Lower leg skin (tissue), 4 donors: ENCODE results near the gene SPINT4. TPM values are rescaled to one million over a fixed set of nuclear protein-coding genes. Genes with fewer than 3 reads are reported as not detected.
"Not testable (repeated sequence)": the region's sequence is repeated elsewhere in the genome, so short reads cannot be mapped to it uniquely, and the experiment has no call there.

ENCODE experiments used
- DNase-seq, 2 donors: peaks; one replicate each; pipeline ENCODE4 v3.0.0-alpha.2; 2019; ENCODE audit warnings: low spot score in 2 of 2
- H3K4me3 ChIP-seq: fragments of 200-600 bp; sonication (generic); 2 replicates; pipeline ENCODE4 v1.5.1; 2017; ENCODE audit warnings: mild to moderate bottlenecking, low read depth; ENCODE audit not compliant: poor library complexity, severe bottlenecking
- CTCF ChIP-seq, 3 donors: fragments of 450-650 bp; IDR thresholded peaks; one replicate each; pipeline ENCODE4 v1.5.1; 2016; ENCODE audit warnings: antibody characterized with exemption in 3 of 3, mild to moderate bottlenecking in 3 of 3, moderate library complexity in 2 of 3
- POLR2A ChIP-seq, 2 donors: fragments of 450-650 bp; IDR thresholded peaks; one replicate each; pipeline ENCODE4 v1.6.1; 2016 to 2017; ENCODE audit warnings: antibody characterized with exemption in 2 of 2, mild to moderate bottlenecking in 1 of 2, moderate library complexity in 1 of 2
- WGBS, 2 donors: methylation state at CpG; one replicate each; pipeline ENCODE4 v1.1.5; 2018; 5-methylcytosine and 5-hydroxymethylcytosine counted together
- intact Hi-C: fragments of 100-400 bp; cut with DNase I; formaldehyde crosslinking; loops from one replicate; pipeline ENCODE4 v1.15.0; 2023; ENCODE audit warnings: low total_unique reads
- total RNA-seq, 4 donors: library from RNA; depleted of rRNA; stranded (reverse); fragments of >200 nt; gene quantifications; one replicate each; pipeline ENCODE4 v1.1.0, GENCODE V29; 2016

Gene SPINT4
- total RNA-seq, 4 donors from 2014 or later = not detected

- no peak overlapping the region for H3K4me3 ChIP-seq
- WGBS, 2 donors = 66 to 79% methylated on average over 4 of the region's 4 CpGs
- intact Hi-C loops = no loop called here
- DNase-seq = no peak
- no peak for TF ChIP-seq POLR2A (IDR thresholded peaks at IDR 0.05)
- no peak for TF ChIP-seq CTCF (IDR thresholded peaks at IDR 0.05)
Measured at GRCh38 chr20:45701104-45701503, 21.0 kb upstream of the SPINT4 start.

DNA sequence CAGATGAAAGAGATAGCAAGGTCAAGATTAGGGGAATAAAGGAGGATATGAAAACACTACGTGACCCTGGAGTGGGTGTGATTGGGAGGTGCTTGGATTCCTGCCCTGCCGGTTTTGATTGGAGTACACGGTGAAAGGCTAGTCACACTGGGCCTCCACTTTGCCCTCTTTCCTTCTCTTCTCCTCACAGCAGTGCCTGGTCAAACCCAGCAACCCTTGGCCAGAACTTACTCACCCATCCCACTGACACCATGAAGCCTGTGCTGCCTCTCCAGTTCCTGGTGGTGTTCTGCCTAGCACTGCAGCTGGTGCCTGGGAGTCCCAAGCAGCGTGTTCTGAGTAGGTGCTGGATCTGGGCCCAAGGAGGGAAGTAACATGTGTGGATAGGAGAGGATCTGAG is 20.3 kb upstream of the SPINT4 start, which contains the start of gene WFDC13:
Gene WFDC13, plus strand, starts transcription at position 166 of the 400 bp plus-strand sequence. Its CDS starts 86 bp downstream, at position 252.
- WGBS, 2 donors = 72 to 74% methylated on average over 4 of the region's 4 CpGs
- TF ChIP-seq CTCF (IDR thresholded peaks at IDR 0.05) (no peak), POLR2A (IDR thresholded peaks at IDR 0.05) (no peak)
- H3K4me3 ChIP-seq = no peak within 1 kb of the TSS
- DNase-seq = no peak
- intact Hi-C loops = no loop called here

- 83 to 87% methylated on average over 1 of the region's 1 CpG for WGBS, 2 donors
- H3K4me3 ChIP-seq = no peak within 1 kb of the TSS
- DNase-seq = no peak
- intact Hi-C loops = no loop called here
- TF ChIP-seq POLR2A (IDR thresholded peaks at IDR 0.05) (no peak), CTCF (IDR thresholded peaks at IDR 0.05) (no peak)
Measured at GRCh38 chr20:45704969-45705637, 17.0 kb upstream of the SPINT4 start, which contains the start of gene WFDC10B. TSS of gene WFDC10B (minus strand) at chr20:45705019. CDS start at chr20:45685992, 19,027 bp downstream.

GRCh38 chr20:45716141-45716688 is 5.9 kb upstream of the SPINT4 start:
- intact Hi-C loops, DNase-seq, H3K4me3 ChIP-seq: not testable (repeated sequence)

- intact Hi-C loops = no loop called here
- H3K4me3 ChIP-seq = no peak overlapping the region
- no peak for DNase-seq
- TF ChIP-seq CTCF (IDR thresholded peaks at IDR 0.05) (no peak), POLR2A (IDR thresholded peaks at IDR 0.05) (no peak)
Measured at GRCh38 chr20:45725134-45725533, 3.0 kb downstream of the SPINT4 start.

- WGBS, 2 donors = 50 to 61% methylated on average over 2 of the region's 2 CpGs
Measured at GRCh38 chr20:45727044-45727443, 4.9 kb downstream of the SPINT4 start.

More at GRCh38 chr20:45727044-45727443, 4.9 kb downstream of the SPINT4 start:
- no peak overlapping the region for H3K4me3 ChIP-seq
- TF ChIP-seq POLR2A (IDR thresholded peaks at IDR 0.05) = no peak
- no peak for TF ChIP-seq CTCF (IDR thresholded peaks at IDR 0.05)
- DNase-seq = no peak
- intact Hi-C loops = no loop called here
